PC-3 (cell line): Measurements from ENCODE around the gene ARHGAP6. TPM values are rescaled to one million over a fixed set of nuclear protein-coding genes. Genes with fewer than 3 reads are reported as not detected.

Experiments
- ATAC-seq: fragments of 200-7000 bp; cut with Tn5 transposase; 2 replicates; pipeline ENCODE4 v1.9.1; 2020; ENCODE audit warnings: mild to moderate bottlenecking, moderate library complexity
- BruUV-seq: library from RNA; stranded (reverse); fragments of 400-500 nt; replicated peaks from 2 replicates; lab custom pipeline; 2021; lab: Mats Ljungman, UMichigan
- CTCF ChIA-PET: fragments of 300-600 bp; sonication (Branson Sonifier 250); formaldehyde crosslinking; loops from one replicate; lab custom pipeline; 2022; ENCODE audit warnings: antibody characterized with exemption; lab: Charles Lee
- POLR2A ChIA-PET: fragments of 300-600 bp; sonication (Branson Sonifier 250); formaldehyde crosslinking; loops from one replicate; lab custom pipeline; 2022; ENCODE audit warnings: antibody characterized with exemption; ENCODE audit not compliant: unreplicated experiment; lab: Charles Lee
- DNase-seq: peaks from one replicate; pipeline ENCODE4 v3.0.0-alpha.2; 2015
- H2AFZ ChIP-seq: fragments of 300-600 bp; sonication (generic); 2 replicates; pipeline ENCODE4 v1.6.0; 2016; ENCODE audit warnings: antibody characterized with exemption, low read length
- H3F3A ChIP-seq: fragments of 300-600 bp; sonication (generic); one replicate; pipeline ENCODE4 v1.6.0; 2017; ENCODE audit warnings: antibody characterized with exemption, low read length, control low read depth, mild to moderate bottlenecking; ENCODE audit not compliant: unreplicated experiment
- H3K27ac ChIP-seq: fragments of 300-600 bp; sonication (generic); 2 replicates; pipeline ENCODE4 v1.5.1; 2016; ENCODE audit warnings: mild to moderate bottlenecking, low read length
- H3K27me3 ChIP-seq: fragments of 300-600 bp; sonication (generic); 2 replicates; pipeline ENCODE4 v1.6.1; 2016; ENCODE audit warnings: low read length, mixed read lengths
- H3K36me3 ChIP-seq: fragments of 300-600 bp; sonication (generic); 2 replicates; pipeline ENCODE4 v1.6.1; 2016; ENCODE audit warnings: low read depth, mixed run types, low read length, mixed read lengths
- H3K4me1 ChIP-seq: fragments of 300-600 bp; sonication (generic); 2 replicates; pipeline ENCODE4 v1.5.1; 2016; ENCODE audit warnings: low read length; ENCODE audit not compliant: insufficient read depth
- H3K4me2 ChIP-seq: fragments of 300-600 bp; sonication (generic); 2 replicates; pipeline ENCODE4 v1.6.0; 2016; ENCODE audit warnings: low read length
- H3K4me3 ChIP-seq: fragments of 300-600 bp; sonication (generic); 2 replicates; pipeline ENCODE4 v1.5.1; 2016; ENCODE audit warnings: mild to moderate bottlenecking, low read length, mixed read lengths
- H3K79me2 ChIP-seq: fragments of 300-600 bp; sonication (generic); 2 replicates; pipeline ENCODE4 v1.6.1; 2017; ENCODE audit warnings: low read length, mixed read lengths
- H3K9ac ChIP-seq: fragments of 300-600 bp; sonication (generic); 2 replicates; pipeline ENCODE4 v1.6.0; 2016; ENCODE audit warnings: mild to moderate bottlenecking, low read length
- H3K9me2 ChIP-seq: fragments of 300-600 bp; sonication (generic); replicated peaks from 2 replicates; pipeline ENCODE4 v1.6.1; 2016; ENCODE audit warnings: mixed run types, low read length, mixed read lengths
- H3K9me3 ChIP-seq: fragments of 300-600 bp; sonication (generic); 2 replicates; pipeline ENCODE4 v1.6.1; 2016; ENCODE audit warnings: low read length, mixed read lengths
- H4K20me1 ChIP-seq: fragments of 300-600 bp; sonication (generic); 2 replicates; pipeline ENCODE4 v1.6.1; 2016; ENCODE audit warnings: low read length, mixed read lengths
- CTCF ChIP-seq: fragments of 300-600 bp; sonication (generic); conservative IDR thresholded peaks from 2 replicates; pipeline ENCODE4 v1.5.1; 2017; ENCODE audit warnings: antibody characterized with exemption, low read depth, mild to moderate bottlenecking, low read length
- EZH2 ChIP-seq: fragments of 300-600 bp; sonication (generic); IDR thresholded peaks from one replicate; pipeline ENCODE4 v1.6.1; 2017; ENCODE audit warnings: antibody characterized with exemption, mild to moderate bottlenecking, low read length; ENCODE audit not compliant: unreplicated experiment
- EZH2phosphoT487 ChIP-seq: fragments of 300-600 bp; sonication (generic); IDR thresholded peaks from 2 replicates; pipeline ENCODE4 v1.6.1; 2018; ENCODE audit warnings: mild to moderate bottlenecking, antibody characterized with exemption, low read length, borderline replicate concordance
- intact Hi-C: fragments of 100-400 bp; cut with micrococcal nuclease; formaldehyde crosslinking; loops from 2 replicates; pipeline ENCODE4 v1.9.0; 2023
- total RNA-seq: library from RNA; depleted of rRNA; stranded (reverse); fragments of >200 nt; gene quantifications from 2 replicates; pipeline ENCODE4 v1.2.3, GENCODE V29; 2014

Gene ARHGAP6
- total RNA-seq, 1 experiment from 2014 or later = 2.8 TPM

GRCh38 chrX:11187001-11187400 is 478.7 kb downstream of the ARHGAP6 start:
- peaks cover 30% of the 10 kb centered on the region for H3K4me1 ChIP-seq
- no peak overlapping the region for H2AFZ ChIP-seq
- peaks cover 3% of the 10 kb centered on the region for H3F3A ChIP-seq
- TF ChIP-seq EZH2 = no peak
- H3K9me3 ChIP-seq = no peaks in the 10 kb centered on the region
- H3K27ac ChIP-seq = no peak overlapping the region
- H3K36me3 ChIP-seq = no peaks in the 10 kb centered on the region
- no TSS peak for BruUV-seq
- intact Hi-C loops = loop anchor here (10.0 kb wide), 2 partner anchors 158 to 188 kb away; no protein-coding TSS in a partner anchor
- H3K4me3 ChIP-seq = no peak overlapping the region
- H3K27me3 ChIP-seq = no peaks in the 10 kb centered on the region
- H3K79me2 ChIP-seq = no peaks in the 10 kb centered on the region
- H3K9ac ChIP-seq = no peak overlapping the region
- H4K20me1 ChIP-seq = no peaks in the 10 kb centered on the region
- CTCF ChIA-PET = no interaction called here
- ATAC-seq = no peak
- H3K4me2 ChIP-seq = no peak overlapping the region
- no peaks in the 10 kb centered on the region for H3K9me2 ChIP-seq
- POLR2A ChIA-PET = no interaction called here
- DNase-seq = peak; percentile 6

- H3K4me2 ChIP-seq = no peak overlapping the region
- no peak overlapping the region for H2AFZ ChIP-seq
- H3K27me3 ChIP-seq = no peaks in the 10 kb centered on the region
- H3K9me3 ChIP-seq = no peaks in the 10 kb centered on the region
- peaks cover 3% of the 10 kb centered on the region for H3F3A ChIP-seq
- ChIA-PET CTCF (no interaction called here), POLR2A (no interaction called here)
- no TSS peak for BruUV-seq
- intact Hi-C loops = loop anchor here (10.0 kb wide), 2 partner anchors 159 to 189 kb away; no protein-coding TSS in a partner anchor
- TF ChIP-seq EZH2 = no peak
- no peak for TF ChIP-seq CTCF
- TF ChIP-seq EZH2phosphoT487 = no peak
- H3K36me3 ChIP-seq = no peaks in the 10 kb centered on the region
- H3K4me3 ChIP-seq = no peak overlapping the region
- no peak overlapping the region for H3K9ac ChIP-seq
- H3K4me1 ChIP-seq = peaks cover 26% of the 10 kb centered on the region
- no peaks in the 10 kb centered on the region for H3K9me2 ChIP-seq
- H3K27ac ChIP-seq = no peak overlapping the region
- no peak for DNase-seq
- ATAC-seq = no peak
- H3K79me2 ChIP-seq = no peaks in the 10 kb centered on the region
- no peaks in the 10 kb centered on the region for H4K20me1 ChIP-seq
Observed at GRCh38 chrX:11185861-11186260, 479.9 kb downstream of the ARHGAP6 start.

- DNase-seq = peak; percentile 73
- Histone ChIP-seq H3K4me2 (peak overlapping the region; percentile 29; the same call in 1 of the 2 replicates), H4K20me1 (no peaks in the 10 kb centered on the region), H3K27me3 (no peaks in the 10 kb centered on the region), H3F3A (no peaks in the 10 kb centered on the region), H3K9me3 (no peaks in the 10 kb centered on the region), H3K36me3 (no peaks in the 10 kb centered on the region), H3K4me1 (peaks cover 15% of the 10 kb centered on the region), H3K9ac (no peak overlapping the region), H3K4me3 (no peak overlapping the region), H3K9me2 (no peaks in the 10 kb centered on the region), H3K79me2 (no peaks in the 10 kb centered on the region), H2AFZ (no peak overlapping the region), H3K27ac (peak overlapping the region; percentile 47)
- ChIA-PET POLR2A (no interaction called here), CTCF (no interaction called here)
- TF ChIP-seq EZH2phosphoT487 (no peak), CTCF (no peak)
- no TSS peak for BruUV-seq
- intact Hi-C loops = loop anchor here (10.0 kb wide), 2 partner anchors 164 to 194 kb away; no protein-coding TSS in a partner anchor
- ATAC-seq = peak; percentile 70
Observed at GRCh38 chrX:11180571-11180970, 485.1 kb downstream of the ARHGAP6 start.
